K562 (cell line): ENCODE data around the gene TENM4.

Source experiments
- BHLHE40 ChIP-seq: IDR thresholded peaks from 2 replicates; pipeline ENCODE4 v1.6.1; 2011; ENCODE audit warnings: low read length, improper control_type of control experiment
- BRF2 ChIP-seq: IDR thresholded peaks from 3 replicates; pipeline ENCODE4 v1.6.1; 2011; ENCODE audit warnings: borderline replicate concordance, mild to moderate bottlenecking; ENCODE audit not compliant: insufficient read length, insufficient read depth
- KDM1A ChIP-seq, 2 experiments: fragments of 450-650 bp; IDR thresholded peaks; 2 replicates each; pipeline ENCODE4 v1.6.1; 2016; ENCODE audit warnings: mild to moderate bottlenecking in 2 of 2
- SMAD1 ChIP-seq: fragments of 150-350 bp; IDR thresholded peaks from 2 replicates; pipeline ENCODE4 v1.6.1; 2014; ENCODE audit warnings: low read length, low read depth; ENCODE audit not compliant: partially characterized antibody
- USF1 ChIP-seq: sonication (generic); formaldehyde crosslinking; IDR thresholded peaks from 2 replicates; pipeline ENCODE4 v1.9.0; 2022; ENCODE audit warnings: mild to moderate bottlenecking, missing genetic modification reagents
- YY1 ChIP-seq, 3 experiments: IDR thresholded peaks; 2 replicates each; pipeline ENCODE4 v1.6.1; 2011; ENCODE audit warnings: low read length in 2 of 3, mild to moderate bottlenecking in 2 of 3, moderate library complexity in 2 of 3, borderline replicate concordance in 1 of 3, control low read depth in 1 of 3, low read depth in 1 of 3; ENCODE audit not compliant: insufficient read depth in 3 of 3, insufficient replicate concordance in 2 of 3, control insufficient read depth in 1 of 3, insufficient read length in 1 of 3; ENCODE audit errors: extremely low read depth in 1 of 3
- ZNF224 ChIP-seq: sonication (generic); formaldehyde crosslinking; IDR thresholded peaks from 2 replicates; pipeline ENCODE4 v1.8.0; 2022; ENCODE audit warnings: mild to moderate bottlenecking, missing genetic modification reagents

GRCh38 chr11:79071190-79071589 is 369.6 kb downstream of the TENM4 start:
- TF ChIP-seq SMAD1 = no peak
- TF ChIP-seq YY1 (IDR thresholded peaks at IDR 0.05; ENCODE audit: borderline replicate concordance in 1 of 3, control insufficient read depth in 1 of 3, extremely low read depth in 1 of 3, insufficient read depth in 3 of 3, insufficient read length in 1 of 3, insufficient replicate concordance in 2 of 3, low read depth in 1 of 3, low read length in 2 of 3) = no peak
- no peak for TF ChIP-seq BRF2
- no peak for TF ChIP-seq KDM1A (IDR thresholded peaks at IDR 0.05)
- TF ChIP-seq BHLHE40 = no peak
- no peak for TF ChIP-seq USF1 (CRISPR knock-in tag)
- no peak for TF ChIP-seq ZNF224 (CRISPR knock-in tag)
